Hepatocyte (in vitro differentiated cells): Measurements from ENCODE around the gene DNAL4. TPM values are rescaled to one million over a fixed set of nuclear protein-coding genes. Genes with fewer than 3 reads are reported as not detected.

Experiments used
- DNase-seq: peaks from one replicate; pipeline ENCODE4 v3.0.0-alpha.2; 2016; ENCODE audit warnings: low spot score
- H2AFZ ChIP-seq: fragments of 200-600 bp; sonication (generic); 2 replicates; pipeline ENCODE4 v1.6.0; 2016; ENCODE audit warnings: antibody characterized with exemption, mild to moderate bottlenecking
- H3K27ac ChIP-seq: fragments of 200-600 bp; sonication (generic); 2 replicates; pipeline ENCODE4 v1.5.1; 2016; ENCODE audit warnings: mild to moderate bottlenecking
- H3K27me3 ChIP-seq: fragments of 200-600 bp; sonication (generic); 2 replicates; pipeline ENCODE4 v1.6.1; 2016
- H3K36me3 ChIP-seq: fragments of 200-600 bp; sonication (generic); replicated peaks from 2 replicates; pipeline ENCODE4 v1.5.1; 2016; ENCODE audit warnings: low read depth; ENCODE audit not compliant: insufficient read depth
- H3K4me1 ChIP-seq: fragments of 200-600 bp; sonication (generic); 2 replicates; pipeline ENCODE4 v1.5.1; 2016; ENCODE audit warnings: mild to moderate bottlenecking, moderate library complexity; ENCODE audit not compliant: insufficient read depth
- H3K4me2 ChIP-seq: fragments of 200-600 bp; sonication (generic); 2 replicates; pipeline ENCODE4 v1.6.0; 2016
- H3K4me3 ChIP-seq: fragments of 200-600 bp; sonication (generic); 2 replicates; pipeline ENCODE4 v1.5.1; 2016; ENCODE audit warnings: mild to moderate bottlenecking
- H3K79me2 ChIP-seq: fragments of 200-600 bp; sonication (generic); 2 replicates; pipeline ENCODE4 v1.6.0; 2017; ENCODE audit warnings: mild to moderate bottlenecking
- H3K9me2 ChIP-seq: fragments of 200-600 bp; sonication (generic); replicated peaks from 2 replicates; pipeline ENCODE4 v1.6.0; 2017; ENCODE audit warnings: mild to moderate bottlenecking; ENCODE audit not compliant: insufficient read depth
- H3K9me3 ChIP-seq: fragments of 200-600 bp; sonication (generic); 2 replicates; pipeline ENCODE4 v1.5.1; 2016; ENCODE audit warnings: low read depth, mild to moderate bottlenecking
- H4K20me1 ChIP-seq: fragments of 200-600 bp; sonication (generic); 2 replicates; pipeline ENCODE4 v1.6.0; 2016; ENCODE audit warnings: mild to moderate bottlenecking; ENCODE audit not compliant: insufficient read depth, poor library complexity, severe bottlenecking
- EZH2 ChIP-seq: fragments of 200-600 bp; sonication (generic); IDR thresholded peaks from 2 replicates; pipeline ENCODE4 v1.6.1; 2016; ENCODE audit warnings: antibody characterized with exemption, mild to moderate bottlenecking, borderline replicate concordance
- EZH2phosphoT487 ChIP-seq: fragments of 200-600 bp; sonication (generic); IDR thresholded peaks from one replicate; pipeline ENCODE4 v1.6.1; 2018; ENCODE audit warnings: antibody characterized with exemption, mild to moderate bottlenecking, low read depth, moderate library complexity; ENCODE audit not compliant: unreplicated experiment, severe bottlenecking
- WGBS: methylation state at CpG from one replicate; pipeline ENCODE4 v1.1.6; 2016; ENCODE audit warnings: low lambda C conversion rate; ENCODE audit errors: missing lambda C conversion rate; 5-methylcytosine and 5-hydroxymethylcytosine counted together
- polyA plus RNA-seq: library from polyadenylated mRNA; unstranded; fragments of >200 nt; fragmentation: Nextera tagmentation; extraction: Ambion mirVana; gene quantifications from 2 replicates; pipeline ENCODE4 v1.2.1, GENCODE V29; 2016
- total RNA-seq: library from RNA; depleted of rRNA; stranded (reverse); fragments of >200 nt; gene quantifications from 2 replicates; pipeline ENCODE4 v1.2.3, GENCODE V29; 2014
- TF ChIP-seq, protein P1 (sequence below): fragments of 200-600 bp; sonication (generic); IDR thresholded peaks from 2 replicates; pipeline ENCODE4 v1.5.1; 2016; ENCODE audit warnings: antibody characterized with exemption, mild to moderate bottlenecking; ENCODE audit not compliant: poor library complexity

DNAL4 gene
- total and polyA plus RNA-seq, 2 experiments from 2014 or later: 11.9 to 21.5 TPM

DNA sequence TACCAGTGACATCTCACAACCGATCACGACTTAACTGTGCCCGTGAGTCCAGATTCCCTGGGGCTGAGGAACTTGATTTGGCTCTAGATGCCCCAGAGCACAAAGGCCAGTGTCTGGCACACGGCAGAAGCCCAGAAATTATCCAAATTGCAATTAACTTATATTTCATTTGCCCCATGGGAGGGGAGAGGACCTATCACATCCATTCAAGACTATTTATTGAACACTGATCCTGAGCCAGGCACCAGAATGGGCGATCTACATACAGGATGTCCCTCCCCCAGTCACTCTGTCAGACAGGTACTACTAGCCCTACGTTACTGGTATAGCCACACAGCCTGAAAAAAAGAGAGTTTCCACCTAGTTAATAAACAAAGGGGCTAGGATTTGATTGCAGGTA is 5.1 kb downstream of the DNAL4 start:
- no peaks in the 10 kb centered on the region for H3K27me3 ChIP-seq
- H3K9me3 ChIP-seq: no peaks in the 10 kb centered on the region
- peaks cover 10% of the 10 kb centered on the region for H3K4me1 ChIP-seq
- H3K4me2 ChIP-seq: peak overlapping the region; percentile 46
- TF ChIP-seq EZH2phosphoT487 (no peak), EZH2 (no peak)
- TF ChIP-seq, protein P1, sequence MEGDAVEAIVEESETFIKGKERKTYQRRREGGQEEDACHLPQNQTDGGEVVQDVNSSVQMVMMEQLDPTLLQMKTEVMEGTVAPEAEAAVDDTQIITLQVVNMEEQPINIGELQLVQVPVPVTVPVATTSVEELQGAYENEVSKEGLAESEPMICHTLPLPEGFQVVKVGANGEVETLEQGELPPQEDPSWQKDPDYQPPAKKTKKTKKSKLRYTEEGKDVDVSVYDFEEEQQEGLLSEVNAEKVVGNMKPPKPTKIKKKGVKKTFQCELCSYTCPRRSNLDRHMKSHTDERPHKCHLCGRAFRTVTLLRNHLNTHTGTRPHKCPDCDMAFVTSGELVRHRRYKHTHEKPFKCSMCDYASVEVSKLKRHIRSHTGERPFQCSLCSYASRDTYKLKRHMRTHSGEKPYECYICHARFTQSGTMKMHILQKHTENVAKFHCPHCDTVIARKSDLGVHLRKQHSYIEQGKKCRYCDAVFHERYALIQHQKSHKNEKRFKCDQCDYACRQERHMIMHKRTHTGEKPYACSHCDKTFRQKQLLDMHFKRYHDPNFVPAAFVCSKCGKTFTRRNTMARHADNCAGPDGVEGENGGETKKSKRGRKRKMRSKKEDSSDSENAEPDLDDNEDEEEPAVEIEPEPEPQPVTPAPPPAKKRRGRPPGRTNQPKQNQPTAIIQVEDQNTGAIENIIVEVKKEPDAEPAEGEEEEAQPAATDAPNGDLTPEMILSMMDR: no peak
- H4K20me1 ChIP-seq: no peaks in the 10 kb centered on the region
- H3K36me3 ChIP-seq: no peaks in the 10 kb centered on the region
- H2AFZ ChIP-seq: no peak overlapping the region
- no peak overlapping the region for H3K4me3 ChIP-seq
- peak overlapping the region; percentile 58 for H3K27ac ChIP-seq
- WGBS: 87% methylated on average over 6 of the region's 6 CpGs
- no peaks in the 10 kb centered on the region for H3K9me2 ChIP-seq
- no peak for DNase-seq
- H3K79me2 ChIP-seq: peaks cover 13% of the 10 kb centered on the region

GRCh38 chr22:38788021-38788816 is 5.7 kb downstream of the DNAL4 start:
- H3K27ac ChIP-seq: peak overlapping the region; percentile 75
- peak; percentile 64 for DNase-seq
- H3K36me3 ChIP-seq: no peaks in the 10 kb centered on the region
- no peaks in the 10 kb centered on the region for H3K27me3 ChIP-seq
- no peaks in the 10 kb centered on the region for H3K9me3 ChIP-seq
- 77% methylated on average over 16 of the region's 16 CpGs for WGBS
- TF ChIP-seq, protein P1: no peak
- no peak for TF ChIP-seq EZH2
- no peak for TF ChIP-seq EZH2phosphoT487
- peaks cover 7% of the 10 kb centered on the region for H3K4me1 ChIP-seq
- peak overlapping the region; percentile 46 for H3K4me2 ChIP-seq
- no peak overlapping the region for H3K4me3 ChIP-seq
- peaks cover 9% of the 10 kb centered on the region for H3K79me2 ChIP-seq
- no peak overlapping the region for H2AFZ ChIP-seq
- H4K20me1 ChIP-seq: no peaks in the 10 kb centered on the region
- H3K9me2 ChIP-seq: no peaks in the 10 kb centered on the region

DNA sequence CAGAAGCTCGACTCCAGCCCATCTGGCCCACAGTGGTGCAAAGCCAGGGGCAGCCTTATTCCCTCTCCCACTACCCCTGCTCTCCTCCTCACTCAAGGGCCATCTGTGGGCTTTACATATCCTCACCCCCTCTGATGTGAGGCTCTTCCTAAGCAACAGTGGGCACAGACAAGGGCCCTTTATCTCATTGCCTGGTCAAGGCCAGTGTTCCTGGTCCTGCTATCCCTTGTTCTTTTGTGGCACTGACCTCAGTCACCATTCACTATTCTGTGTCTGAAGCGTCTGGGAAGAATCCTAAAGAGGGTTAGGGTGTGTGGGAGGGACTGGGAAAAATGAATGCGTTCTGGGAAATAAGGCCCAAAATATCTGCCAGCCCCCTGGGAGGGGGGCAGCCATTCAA is 7.3 kb downstream of the DNAL4 start:
- Histone ChIP-seq H3K4me3 (no peak overlapping the region), H3K79me2 (no peaks in the 10 kb centered on the region), H3K36me3 (no peaks in the 10 kb centered on the region), H3K9me2 (no peaks in the 10 kb centered on the region), H2AFZ (no peak overlapping the region), H3K27ac (no peak overlapping the region), H3K9me3 (no peaks in the 10 kb centered on the region), H4K20me1 (no peaks in the 10 kb centered on the region), H3K27me3 (no peaks in the 10 kb centered on the region), H3K4me1 (no peaks in the 10 kb centered on the region), H3K4me2 (no peak overlapping the region)
- no peak for DNase-seq
- WGBS: 100% methylated on average over 3 of the region's 3 CpGs
- TF ChIP-seq EZH2phosphoT487 (no peak), EZH2 (no peak)
- TF ChIP-seq, protein P1: no peak
